Skeletal muscle satellite cell (primary cell): ENCODE data around the gene ONECUT1.

Experiments
- H3K27me3 ChIP-seq: 2 replicates; pipeline ENCODE4 v1.7.0; 2013; ENCODE audit warnings: low read length; ENCODE audit not compliant: control insufficient read depth, insufficient read depth
- H3K36me3 ChIP-seq: 2 replicates; pipeline ENCODE4 v1.7.0; 2013; ENCODE audit warnings: mild to moderate bottlenecking, control low read depth, low read length; ENCODE audit not compliant: insufficient read depth
- H3K4me1 ChIP-seq: 2 replicates; pipeline ENCODE4 v1.7.0; 2013; ENCODE audit warnings: low read length; ENCODE audit not compliant: control insufficient read depth, insufficient read depth
- H3K4me2 ChIP-seq: 2 replicates; pipeline ENCODE4 v1.7.0; 2013; ENCODE audit warnings: mild to moderate bottlenecking, low read length
- H3K4me3 ChIP-seq: 2 replicates; pipeline ENCODE4 v1.7.0; 2013; ENCODE audit warnings: low read length
- H3K9ac ChIP-seq: 2 replicates; pipeline ENCODE4 v1.7.0; 2013; ENCODE audit warnings: mild to moderate bottlenecking, low read depth, low read length, moderate library complexity
- H3K9me3 ChIP-seq: replicated peaks from 2 replicates; pipeline ENCODE4 v1.7.0; 2013; ENCODE audit warnings: mild to moderate bottlenecking, control low read depth, low read length

ONECUT1 gene

DNA sequence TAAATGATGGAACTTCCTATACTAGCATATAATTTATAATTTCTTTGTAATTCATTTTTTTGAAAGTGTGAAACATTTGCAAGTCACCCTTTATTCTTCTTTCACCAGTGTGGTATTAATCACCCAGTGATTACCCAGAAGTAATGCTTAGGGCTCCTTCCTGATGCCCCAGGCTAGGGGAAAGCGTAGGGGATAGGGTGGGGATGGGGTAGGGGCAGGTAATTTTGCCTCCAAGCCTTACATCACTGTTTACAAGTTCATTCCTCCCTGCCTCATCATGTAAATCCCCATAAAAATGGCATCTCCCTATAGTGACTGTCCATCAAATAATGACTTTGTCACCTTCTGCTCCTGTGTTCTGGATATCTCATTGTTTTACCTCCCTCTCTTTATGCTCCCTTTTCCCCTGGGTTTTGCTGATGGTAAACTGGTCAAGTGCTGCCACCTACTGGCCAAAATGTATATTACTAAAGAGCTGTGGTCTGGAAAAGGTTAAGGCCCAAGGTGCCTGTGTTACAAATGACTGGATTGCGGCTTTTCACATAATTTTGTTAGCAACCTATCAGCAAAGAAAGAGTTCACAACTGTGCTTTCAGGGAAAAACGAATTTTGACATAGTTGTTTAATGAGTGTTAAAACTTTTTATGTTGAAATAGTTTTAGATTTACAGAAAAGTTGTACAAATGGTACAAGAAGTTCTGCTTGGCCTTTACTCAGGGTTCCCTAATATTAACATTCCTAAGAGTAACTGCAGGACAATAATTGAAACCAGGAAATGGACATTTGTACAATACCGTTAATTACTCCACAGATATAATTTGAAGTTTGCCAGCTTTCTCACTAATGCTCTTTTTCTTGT lies 54.7 kb downstream of the ONECUT1 start:
- Histone ChIP-seq H3K36me3 (no peaks in the 10 kb centered on the region), H3K9ac (no peak overlapping the region), H3K4me2 (no peak overlapping the region), H3K4me3 (no peak overlapping the region), H3K4me1 (peaks cover 34% of the 10 kb centered on the region), H3K9me3 (no peaks in the 10 kb centered on the region), H3K27me3 (no peaks in the 10 kb centered on the region)

DNA sequence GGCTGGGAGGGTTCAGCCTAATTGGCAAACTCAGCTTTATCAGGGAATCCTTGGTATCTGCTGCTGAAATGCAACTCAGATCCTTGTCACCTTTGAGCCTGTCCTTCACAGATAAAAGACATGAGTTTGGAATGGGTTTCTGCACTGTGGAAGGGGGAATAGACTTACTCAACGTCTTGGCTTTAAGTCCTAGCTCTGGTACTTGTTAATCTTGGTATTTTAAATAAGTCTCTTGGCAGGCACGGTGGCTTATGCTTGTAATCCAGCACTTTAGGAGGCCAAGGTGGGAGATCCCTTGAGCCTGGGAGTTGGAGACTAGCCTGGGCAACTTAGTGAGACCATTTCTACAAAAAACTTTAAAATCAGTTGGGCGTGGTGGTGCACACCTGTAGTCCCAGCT lies 55.8 kb downstream of the ONECUT1 start:
- H3K9ac ChIP-seq = no peak overlapping the region

DNA sequence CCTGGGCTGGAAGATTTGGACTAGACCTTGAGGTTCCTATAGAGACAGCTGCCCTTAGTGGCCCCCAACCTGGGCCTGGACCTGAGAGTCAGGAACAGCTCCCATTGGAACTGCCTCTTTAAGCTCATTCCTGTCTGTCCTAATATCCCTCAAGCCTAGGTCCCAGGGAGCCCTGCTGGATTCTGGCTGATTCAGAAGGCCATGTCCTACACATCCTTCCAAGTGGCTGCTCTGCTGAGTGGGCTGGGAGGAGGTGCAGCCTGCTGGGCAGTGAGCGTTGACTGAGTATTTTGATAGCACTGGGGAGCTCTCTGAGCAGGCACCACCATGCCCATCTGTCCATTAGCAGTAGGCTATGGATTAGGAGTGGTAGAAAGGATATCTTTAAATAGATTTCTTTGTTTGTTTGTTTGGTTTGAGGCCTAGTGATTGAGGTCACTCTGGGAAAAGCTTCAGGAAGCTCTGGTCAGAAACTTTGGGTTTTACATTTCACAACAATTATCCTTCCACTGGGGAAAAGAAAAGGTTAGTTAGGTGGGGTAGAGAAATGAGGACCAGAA lies 56.4 kb downstream of the ONECUT1 start:
- Histone ChIP-seq H3K36me3 (no peaks in the 10 kb centered on the region), H3K4me3 (no peak overlapping the region), H3K9me3 (no peaks in the 10 kb centered on the region), H3K9ac (no peak overlapping the region), H3K27me3 (no peaks in the 10 kb centered on the region), H3K4me2 (no peak overlapping the region), H3K4me1 (peaks cover 49% of the 10 kb centered on the region)

More for the DNA sequence above, 55.8 kb downstream of the ONECUT1 start:
- Histone ChIP-seq H3K4me2 (no peak overlapping the region), H3K36me3 (no peaks in the 10 kb centered on the region), H3K9me3 (no peaks in the 10 kb centered on the region), H3K27me3 (no peaks in the 10 kb centered on the region), H3K4me3 (no peak overlapping the region), H3K4me1 (peaks cover 44% of the 10 kb centered on the region)

DNA sequence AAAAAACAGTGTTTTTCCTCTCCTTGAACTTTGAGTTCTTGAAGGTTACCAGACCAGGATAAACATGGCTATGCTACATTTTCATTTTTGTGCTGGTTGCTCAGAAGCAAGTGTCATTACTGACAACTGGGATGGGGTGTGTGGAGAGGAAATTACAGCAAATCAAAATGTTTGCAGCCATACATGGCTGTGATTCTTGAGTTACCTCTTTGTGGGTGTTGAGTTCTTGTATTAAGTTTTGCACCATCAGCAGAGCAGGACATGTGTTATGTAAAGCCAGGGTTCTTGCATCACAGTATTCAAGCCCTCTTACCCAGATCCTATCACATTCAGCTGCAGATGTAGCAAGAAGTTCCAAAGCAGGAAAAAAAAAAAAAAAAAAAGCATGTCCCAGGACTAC lies 57.0 kb downstream of the ONECUT1 start:
- Histone ChIP-seq H3K9ac (no peak overlapping the region), H3K36me3 (no peaks in the 10 kb centered on the region), H3K27me3 (no peaks in the 10 kb centered on the region), H3K4me2 (no peak overlapping the region), H3K9me3 (no peaks in the 10 kb centered on the region), H3K4me1 (peaks cover 48% of the 10 kb centered on the region), H3K4me3 (no peak overlapping the region)

DNA sequence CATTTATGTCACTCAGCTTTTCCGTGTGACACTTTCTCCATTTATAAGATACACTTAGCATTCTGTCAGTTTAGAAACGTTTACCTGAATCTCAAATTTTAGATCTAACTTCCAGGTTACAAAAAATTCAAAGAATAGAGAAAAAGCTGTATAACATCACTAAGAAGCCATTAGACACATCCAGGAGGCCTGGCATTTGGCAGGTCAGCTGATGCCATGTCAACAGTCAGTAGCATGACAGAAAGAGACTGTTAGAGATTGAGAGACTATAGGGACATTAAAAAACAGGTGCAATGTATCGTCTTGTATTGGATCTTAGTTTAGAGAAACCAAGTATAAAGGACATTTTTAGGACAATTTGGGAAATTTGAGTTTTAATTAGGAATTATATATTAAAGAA lies 57.6 kb downstream of the ONECUT1 start:
- no peaks in the 10 kb centered on the region for H3K27me3 ChIP-seq
- H3K36me3 ChIP-seq = no peaks in the 10 kb centered on the region
- peaks cover 42% of the 10 kb centered on the region for H3K4me1 ChIP-seq
- H3K4me3 ChIP-seq = no peak overlapping the region
- no peak overlapping the region for H3K9ac ChIP-seq
- no peak overlapping the region for H3K4me2 ChIP-seq
- no peaks in the 10 kb centered on the region for H3K9me3 ChIP-seq

DNA sequence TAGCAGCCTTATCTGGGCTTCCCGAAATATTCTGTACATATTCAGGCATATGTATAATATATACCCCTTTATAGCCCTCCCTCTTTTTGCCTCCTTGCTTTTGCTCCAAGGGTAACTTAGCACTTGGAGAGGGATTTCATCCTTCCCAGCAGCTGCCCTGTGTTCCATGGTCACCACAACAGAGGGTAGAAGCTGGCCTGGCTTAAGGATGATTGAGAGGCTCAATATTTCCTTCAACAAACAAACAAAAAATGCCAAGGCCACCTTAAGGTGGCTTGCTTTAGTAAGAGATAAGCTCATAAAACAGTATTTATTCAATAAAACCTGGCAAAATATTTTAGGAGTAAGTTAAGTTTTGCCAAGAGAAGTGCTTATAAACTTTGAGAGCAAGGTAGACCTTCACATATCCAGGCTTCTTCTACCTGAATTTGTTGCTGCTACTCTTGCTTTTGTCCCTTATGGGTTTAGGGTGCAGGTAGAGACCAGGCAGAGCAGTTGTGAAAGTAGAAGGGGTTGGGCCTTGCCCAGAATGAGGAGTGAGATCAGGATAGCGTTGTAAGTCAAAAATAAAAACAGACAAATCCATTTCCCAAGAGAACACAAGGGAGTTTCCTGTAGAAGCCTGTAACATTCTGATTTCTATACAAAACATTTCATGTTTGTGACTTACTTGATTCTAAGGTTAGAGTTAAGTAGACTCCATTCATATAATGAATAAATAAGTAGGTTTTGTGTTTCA lies 58.2 kb downstream of the ONECUT1 start:
- Histone ChIP-seq H3K9me3 (no peaks in the 10 kb centered on the region), H3K4me3 (no peak overlapping the region), H3K27me3 (no peaks in the 10 kb centered on the region), H3K9ac (no peak overlapping the region), H3K36me3 (no peaks in the 10 kb centered on the region), H3K4me1 (peaks cover 36% of the 10 kb centered on the region), H3K4me2 (no peak overlapping the region)

DNA sequence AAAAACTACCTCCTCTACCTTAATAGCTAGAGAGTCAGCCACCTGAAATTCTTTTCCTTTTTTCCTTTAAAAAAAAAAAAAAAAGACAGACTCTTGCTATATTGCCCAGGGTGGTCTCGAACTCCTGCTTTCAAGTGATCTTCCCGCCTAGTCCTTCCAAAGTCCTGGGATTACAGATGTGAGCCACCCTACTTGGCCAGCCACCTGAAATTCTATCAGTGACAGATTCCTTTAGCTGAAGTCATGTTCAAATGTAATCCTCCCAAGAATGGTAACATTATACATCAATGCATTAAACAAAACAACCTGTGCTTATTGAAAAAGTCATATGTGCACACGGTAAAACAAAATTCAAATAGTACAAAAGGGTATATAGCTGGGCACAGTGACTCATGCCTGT lies 59.1 kb downstream of the ONECUT1 start:
- Histone ChIP-seq H3K36me3 (no peaks in the 10 kb centered on the region), H3K4me1 (peaks cover 36% of the 10 kb centered on the region), H3K4me3 (no peak overlapping the region), H3K27me3 (no peaks in the 10 kb centered on the region), H3K9me3 (no peaks in the 10 kb centered on the region), H3K9ac (no peak overlapping the region), H3K4me2 (no peak overlapping the region)

DNA sequence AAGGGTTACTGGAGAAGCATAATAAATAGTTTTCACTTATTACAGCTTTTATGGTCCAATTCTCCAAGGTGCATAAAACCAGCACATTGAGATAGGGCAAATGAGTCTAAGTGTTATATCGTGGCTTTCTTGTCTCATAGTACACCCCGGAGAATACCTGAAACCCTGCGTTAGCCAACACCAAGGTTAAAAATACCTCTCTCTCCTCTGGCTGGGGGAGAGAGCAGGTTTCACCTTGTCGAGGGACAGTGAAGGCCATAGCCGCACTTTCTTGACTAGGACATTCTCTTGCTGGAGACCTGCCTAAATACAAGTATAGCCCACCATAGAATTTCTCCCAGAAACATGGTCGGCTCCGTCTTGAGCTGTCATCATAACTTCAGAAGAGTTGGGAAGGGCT lies 59.5 kb downstream of the ONECUT1 start:
- H3K27me3 ChIP-seq = no peaks in the 10 kb centered on the region
- no peak overlapping the region for H3K9ac ChIP-seq
- no peak overlapping the region for H3K4me2 ChIP-seq
- H3K36me3 ChIP-seq = no peaks in the 10 kb centered on the region
- H3K4me3 ChIP-seq = no peak overlapping the region
- no peaks in the 10 kb centered on the region for H3K9me3 ChIP-seq
- H3K4me1 ChIP-seq = peaks cover 36% of the 10 kb centered on the region

DNA sequence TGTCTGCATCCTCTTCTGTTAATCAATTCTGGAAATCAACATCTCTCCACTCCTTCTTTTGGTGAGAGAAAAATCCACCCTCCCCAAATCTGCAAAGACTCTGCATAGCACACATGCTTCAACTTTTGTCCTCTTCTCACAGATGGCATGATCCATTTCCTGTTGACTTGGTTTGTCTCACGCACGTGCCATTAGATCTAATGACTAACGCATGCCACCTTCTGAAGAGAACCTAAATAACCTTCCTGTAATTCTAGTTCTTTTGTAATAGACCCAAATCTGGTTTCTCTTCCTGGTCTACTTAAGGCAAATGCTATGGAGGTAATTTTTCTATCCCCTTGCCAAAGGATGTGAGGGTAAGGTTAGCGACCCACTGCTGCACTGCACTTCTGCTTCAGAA lies 60.0 kb downstream of the ONECUT1 start:
- Histone ChIP-seq H3K4me3 (peak overlapping the region; percentile 8), H3K9ac (no peak overlapping the region)

DNA sequence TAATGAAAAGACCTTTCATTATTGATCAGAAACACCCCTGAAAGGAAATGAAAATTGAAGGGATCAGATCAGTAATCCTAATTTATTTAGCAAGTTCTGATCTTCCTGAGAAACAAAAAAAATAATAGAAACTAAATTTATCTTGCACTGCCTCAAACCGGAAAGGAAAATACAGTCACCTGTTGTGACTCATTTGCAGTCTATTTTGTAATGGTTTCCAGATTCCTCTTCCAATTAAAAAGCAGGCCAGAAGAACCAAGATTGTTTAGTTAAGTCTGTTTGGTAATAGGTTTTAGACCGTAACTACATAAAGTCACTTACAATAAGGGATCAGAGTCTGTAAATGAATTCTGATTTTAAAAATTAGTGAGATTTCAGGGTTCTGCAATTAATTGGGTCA lies 61.2 kb downstream of the ONECUT1 start:
- no peaks in the 10 kb centered on the region for H3K36me3 ChIP-seq
- H3K4me1 ChIP-seq = peaks cover 32% of the 10 kb centered on the region
- H3K9me3 ChIP-seq = no peaks in the 10 kb centered on the region
- H3K9ac ChIP-seq = no peak overlapping the region
- no peaks in the 10 kb centered on the region for H3K27me3 ChIP-seq
- no peak overlapping the region for H3K4me3 ChIP-seq
- H3K4me2 ChIP-seq = peak overlapping the region; percentile 47

More for the DNA sequence above, 60.0 kb downstream of the ONECUT1 start:
- Histone ChIP-seq H3K4me1 (peaks cover 36% of the 10 kb centered on the region), H3K4me2 (peak overlapping the region; percentile 24), H3K9me3 (no peaks in the 10 kb centered on the region), H3K36me3 (no peaks in the 10 kb centered on the region), H3K27me3 (no peaks in the 10 kb centered on the region)

DNA sequence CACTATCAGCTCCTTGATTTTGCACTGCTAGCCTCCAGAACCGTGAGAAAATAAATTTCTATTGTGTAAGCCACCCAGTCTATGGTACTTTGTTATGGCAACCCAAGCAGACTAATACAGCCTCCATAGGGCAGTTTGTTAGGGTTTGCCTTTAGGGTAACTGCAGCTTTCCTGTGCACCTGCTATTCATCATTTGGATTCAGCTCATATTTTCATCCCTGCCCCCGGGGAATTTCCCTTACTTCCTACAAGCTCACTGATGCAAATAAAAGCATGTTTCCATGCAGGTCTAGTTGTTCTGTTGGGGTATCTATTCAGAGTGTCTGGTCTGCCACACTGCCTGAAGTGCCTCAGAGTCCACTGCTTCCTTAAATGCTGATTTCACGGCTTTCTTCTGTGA lies 62.3 kb downstream of the ONECUT1 start:
- Histone ChIP-seq H3K9me3 (no peaks in the 10 kb centered on the region), H3K9ac (no peak overlapping the region), H3K4me3 (no peak overlapping the region), H3K27me3 (no peaks in the 10 kb centered on the region), H3K4me2 (no peak overlapping the region), H3K4me1 (peaks cover 26% of the 10 kb centered on the region), H3K36me3 (no peaks in the 10 kb centered on the region)
